HG02970 (cell line): ENCODE data around the gene TMEM91.

Source experiments
- ATAC-seq: cut with Tn5 transposase; IDR thresholded peaks from one replicate; pipeline ENCODE4 v1.9.1; 2021; ENCODE audit warnings: mild to moderate bottlenecking, moderate library complexity, moderate number of reproducible peaks; ENCODE audit not compliant: unreplicated experiment, low FRiP score

The TMEM91 gene

DNA sequence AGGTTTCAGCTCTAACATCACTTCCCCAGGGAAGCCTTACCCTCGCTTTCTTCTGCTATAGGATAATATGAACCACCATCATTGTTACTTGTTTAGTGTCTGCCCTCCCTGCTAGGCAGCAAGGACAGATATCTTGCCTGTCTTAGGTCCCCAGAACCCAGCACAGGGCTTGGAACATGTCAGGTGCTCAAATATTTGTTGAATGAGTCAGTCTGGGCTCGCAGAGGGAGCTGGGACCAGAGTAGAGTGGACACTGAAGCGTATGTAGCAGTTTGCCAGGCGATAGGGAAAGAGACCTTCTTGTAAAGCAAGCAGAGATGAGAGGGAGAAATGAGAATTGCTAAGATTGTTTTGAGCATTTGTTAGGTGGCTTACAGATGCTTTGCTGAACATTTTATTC, 33.0 kb downstream of the TMEM91 start:
- no peak for ATAC-seq

- ATAC-seq = no peak
Measured at GRCh38 chr19:41410336-41411054, 34.2 kb downstream of the TMEM91 start.

- no peak for ATAC-seq
Measured at GRCh38 chr19:41411100-41411967, 35.0 kb downstream of the TMEM91 start.

- no peak for ATAC-seq
Measured at GRCh38 chr19:41411968-41412265, 35.6 kb downstream of the TMEM91 start.

DNA sequence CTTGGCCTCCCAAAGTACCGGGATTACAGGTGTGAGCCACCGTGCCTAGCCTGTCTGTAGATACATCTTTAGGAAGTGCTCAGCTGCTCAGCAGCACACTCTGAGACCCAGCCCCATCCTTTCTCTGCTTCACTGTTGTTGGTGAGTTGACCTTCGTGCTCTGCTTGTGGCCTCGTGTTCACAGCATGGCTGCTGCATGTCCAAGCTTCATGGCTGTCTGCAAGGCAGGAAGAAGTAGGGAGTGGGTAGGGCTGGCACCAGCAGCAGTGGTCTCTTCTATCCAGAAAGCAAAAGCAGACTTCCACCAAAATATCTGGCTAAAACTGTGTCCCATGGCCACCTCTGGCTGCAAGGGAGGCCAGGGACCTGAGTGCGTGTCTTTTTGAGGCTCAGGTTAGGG, 36.6 kb downstream of the TMEM91 start:
- no peak for ATAC-seq

- ATAC-seq = no peak
Measured at GRCh38 chr19:41413947-41414346, 37.6 kb downstream of the TMEM91 start.

DNA sequence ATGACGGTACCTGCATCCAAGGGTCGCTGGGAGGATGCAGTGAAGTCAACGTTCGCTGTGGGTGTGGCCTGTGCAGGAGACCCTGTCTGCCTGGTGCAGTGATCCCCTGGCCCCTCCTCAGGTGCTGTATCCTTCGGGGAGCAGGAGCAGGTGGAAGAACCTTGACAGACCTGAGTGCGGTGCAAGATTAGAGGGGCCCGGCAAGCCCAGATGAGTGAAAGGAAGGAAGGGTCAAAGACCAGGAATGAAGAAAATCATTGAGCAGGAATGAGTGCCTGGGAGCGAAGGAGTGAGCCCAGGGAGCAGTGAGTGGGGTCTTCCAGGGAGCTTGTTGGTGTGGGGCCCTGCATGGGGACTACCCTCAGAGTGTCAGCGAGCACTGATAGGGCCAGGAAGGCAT, 38.1 kb downstream of the TMEM91 start:
- ATAC-seq = no peak

DNA sequence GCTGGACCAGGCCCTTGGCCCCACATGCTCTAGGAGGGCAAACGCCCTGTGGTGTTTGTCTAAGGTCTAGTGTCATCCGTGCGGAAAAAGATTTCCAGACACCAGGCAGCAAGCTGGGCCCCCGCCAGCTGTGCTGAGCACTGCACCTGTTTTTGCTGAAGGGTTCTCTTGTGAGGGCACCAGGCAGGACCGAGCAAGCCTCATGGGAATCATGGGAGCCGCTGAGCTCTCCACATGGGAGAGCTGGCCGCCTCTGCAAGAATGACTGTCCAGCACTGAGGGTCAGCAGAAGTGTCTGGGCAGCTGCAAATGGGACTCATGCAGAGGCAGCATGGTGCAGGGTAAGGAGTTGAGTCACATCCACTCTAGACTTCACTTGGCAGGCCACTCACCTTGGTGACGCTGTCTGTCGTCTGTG, 38.8 kb downstream of the TMEM91 start:
- no peak for ATAC-seq

GRCh38 chr19:41416194-41416674, 39.9 kb downstream of the TMEM91 start:
- no peak for ATAC-seq

GRCh38 chr19:41420101-41420880, 44.0 kb downstream of the TMEM91 start:
- no peak for ATAC-seq

DNA sequence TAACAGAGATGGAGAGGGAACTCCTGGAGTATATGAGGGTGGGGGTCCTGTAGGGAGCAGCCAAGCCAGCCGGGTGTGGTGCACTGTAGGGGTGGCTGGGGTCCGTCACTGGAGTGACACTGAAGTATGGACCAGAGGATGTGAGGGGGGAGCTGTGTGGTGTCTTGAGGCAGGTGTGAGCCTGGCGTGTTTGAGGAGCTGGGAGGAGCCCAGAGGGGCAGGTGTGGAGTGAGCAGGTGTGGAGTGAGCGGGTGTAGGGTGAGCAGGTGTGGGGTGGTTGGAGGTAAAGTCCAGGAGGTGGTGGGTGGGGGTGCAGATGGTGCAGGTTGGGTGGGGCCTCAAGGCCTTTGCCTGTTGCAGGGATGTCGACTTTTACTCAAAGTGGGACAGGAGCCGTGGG, 45.0 kb downstream of the TMEM91 start:
- no peak for ATAC-seq

GRCh38 chr19:41421973-41422372, 45.6 kb downstream of the TMEM91 start:
- no peak for ATAC-seq

GRCh38 chr19:41422456-41422855, 46.1 kb downstream of the TMEM91 start:
- no peak for ATAC-seq

- no peak for ATAC-seq
Measured at GRCh38 chr19:41422955-41423354, 46.6 kb downstream of the TMEM91 start.

DNA sequence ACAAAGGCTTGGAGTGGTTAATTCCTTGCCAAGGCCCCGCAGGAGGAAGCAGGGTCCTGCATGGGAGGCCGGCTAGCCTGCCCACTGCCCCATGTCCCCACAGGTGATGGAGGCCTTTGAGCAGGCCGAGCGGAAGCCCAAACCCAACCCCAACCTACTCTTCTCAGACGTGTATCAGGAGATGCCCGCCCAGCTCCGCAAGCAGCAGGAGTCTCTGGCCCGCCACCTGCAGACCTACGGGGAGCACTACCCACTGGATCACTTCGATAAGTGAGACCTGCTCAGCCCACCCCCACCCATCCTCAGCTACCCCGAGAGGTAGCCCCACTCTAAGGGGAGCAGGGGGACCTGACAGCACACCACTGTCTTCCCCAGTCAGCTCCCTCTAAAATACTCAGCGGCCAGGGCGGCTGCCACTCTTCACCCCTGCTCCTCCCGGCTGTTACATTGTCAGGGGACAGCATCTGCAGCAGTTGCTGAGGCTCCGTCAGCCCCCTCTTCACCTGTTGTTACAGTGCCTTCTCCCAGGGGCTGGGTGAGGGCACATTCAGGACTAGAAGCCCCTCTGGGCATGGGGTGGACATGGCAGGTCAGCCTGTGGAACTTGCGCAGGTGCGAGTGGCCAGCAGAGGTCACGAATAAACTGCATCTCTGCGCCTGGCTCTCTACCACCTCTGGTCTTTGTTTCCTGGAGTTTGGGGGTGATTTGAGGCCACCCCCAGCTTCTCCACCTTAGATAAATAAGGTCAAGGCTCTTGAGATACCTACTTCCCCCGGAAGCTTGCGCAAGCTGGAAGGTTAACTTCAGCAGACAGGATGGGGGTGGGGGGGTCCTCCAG, 48.2 kb downstream of the TMEM91 start:
- no peak for ATAC-seq

DNA sequence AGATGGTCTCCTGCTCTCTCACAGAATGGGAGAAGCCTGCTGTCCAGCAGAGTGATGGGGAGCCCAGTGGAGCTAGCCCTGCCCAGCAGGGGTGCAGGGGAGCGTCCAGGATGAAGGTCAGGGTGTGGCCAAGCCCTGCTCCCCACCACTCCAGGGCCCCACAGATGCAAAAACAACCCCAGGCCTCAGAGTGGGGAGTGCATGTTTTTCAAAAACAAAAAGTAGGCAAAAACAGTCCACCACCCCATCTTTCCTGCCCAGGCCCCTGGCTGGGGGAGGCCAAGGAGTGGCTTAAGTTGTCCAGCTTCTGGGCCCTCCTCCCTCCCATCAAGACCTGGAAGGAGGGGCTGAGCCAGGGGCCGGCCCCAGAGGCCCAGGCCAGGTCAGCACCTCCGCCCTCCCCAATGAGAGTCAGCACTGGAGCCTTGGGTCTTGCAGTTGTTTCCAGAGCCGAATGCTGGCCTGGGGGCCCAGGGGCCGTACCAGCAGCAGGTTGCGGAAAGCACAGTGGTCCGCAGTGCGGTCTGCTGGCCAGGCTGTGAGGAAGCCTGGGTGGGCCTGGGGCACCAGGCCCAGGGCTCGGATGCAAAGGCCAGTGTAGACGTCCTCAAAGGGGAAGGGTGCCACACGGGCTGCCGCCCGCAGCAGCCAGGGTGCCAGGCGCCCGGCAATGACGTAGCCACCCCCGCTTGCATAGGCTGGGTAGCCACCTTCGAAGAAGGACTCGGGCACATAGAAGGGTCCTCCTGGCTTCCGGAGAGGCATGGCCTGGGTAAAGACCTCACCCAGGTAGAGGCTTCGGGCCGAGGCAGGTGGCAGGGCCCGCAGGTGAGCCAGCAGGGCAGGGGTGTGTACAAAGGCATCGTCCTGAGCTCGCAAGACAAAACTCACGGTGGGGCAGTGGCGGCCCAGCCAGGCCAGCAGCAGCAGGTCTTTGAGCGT, 49.1 kb downstream of the TMEM91 start:
- ATAC-seq = no peak

DNA sequence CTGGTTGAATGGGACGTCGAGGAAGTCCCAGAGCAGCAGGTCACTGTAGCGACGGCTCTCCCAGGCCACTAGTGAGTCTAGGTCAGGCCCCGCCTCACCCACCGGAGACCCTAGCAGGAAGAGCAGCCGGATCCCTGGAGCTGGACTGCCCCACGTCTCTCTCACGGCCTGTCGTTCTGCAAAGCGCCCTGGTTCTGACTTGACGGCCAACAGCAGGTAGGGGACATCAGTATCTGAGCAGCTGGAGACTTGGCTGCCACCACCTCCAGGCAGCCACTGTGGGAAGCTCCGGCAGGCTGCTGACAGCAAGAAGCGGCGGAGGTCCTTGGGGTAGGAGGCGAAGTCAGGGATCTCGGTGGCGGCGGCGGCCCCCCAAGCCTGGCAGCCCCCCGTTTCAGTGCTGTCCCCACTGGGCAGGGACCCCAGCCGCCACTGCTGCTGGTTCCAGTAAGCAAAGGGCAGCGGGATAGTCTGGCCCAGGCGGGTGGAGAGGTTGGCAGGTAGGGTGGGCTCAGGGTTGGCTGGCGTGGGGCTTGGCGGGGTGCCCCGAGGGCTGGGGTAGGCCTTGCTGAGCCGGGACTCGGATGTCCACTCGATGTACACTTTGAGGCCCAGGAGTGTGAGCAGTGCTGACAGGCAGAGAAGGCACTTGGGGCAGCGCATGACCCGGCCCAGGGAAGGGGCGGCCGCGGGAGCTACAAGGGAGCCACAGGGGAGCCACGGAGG, 49.9 kb downstream of the TMEM91 start:
- no peak for ATAC-seq

DNA sequence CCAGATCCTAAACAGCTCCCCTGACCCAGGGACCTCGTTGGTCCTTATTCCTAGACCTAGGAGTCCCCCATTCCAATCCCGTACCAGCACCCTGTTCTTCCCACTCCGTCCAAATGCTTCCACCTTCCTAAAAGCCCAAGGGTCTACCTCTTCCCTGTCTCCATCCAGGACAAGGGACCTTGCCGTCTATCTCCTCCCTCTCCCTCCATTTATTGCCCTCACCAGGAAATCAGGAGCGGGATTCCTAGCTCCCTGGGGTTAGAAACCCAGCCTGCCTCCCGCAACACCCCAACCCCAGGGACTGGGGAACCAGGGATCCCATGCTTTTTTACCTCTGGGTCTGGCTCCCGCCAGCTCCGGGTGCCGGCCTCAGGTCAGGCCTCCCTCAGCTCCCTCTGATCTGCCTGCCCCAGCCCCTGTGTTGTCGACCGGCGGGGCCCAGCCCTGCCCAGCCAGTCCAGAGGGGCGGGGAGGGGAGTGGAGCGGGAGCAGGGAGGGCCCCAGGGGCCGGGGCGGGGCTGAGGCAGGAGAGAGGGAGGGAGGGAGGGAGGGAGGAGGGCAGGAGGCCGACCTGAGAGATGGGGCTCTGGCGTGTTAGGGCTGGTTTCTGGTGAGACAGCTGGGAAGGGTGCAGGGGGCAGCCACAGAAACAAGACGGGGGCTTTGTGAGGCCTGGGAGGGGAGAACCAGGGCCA, 50.8 kb downstream of the TMEM91 start, which contains the start of gene B3GNT8:
B3GNT8 (minus strand) TSS at position 423 of the 695 bp plus-strand sequence. CDS start 596 bp downstream, outside the sequence.
- ATAC-seq = no peak
